ENCODE results near the gene ZNF483.

- TF ChIP-seq CTCF (conservative IDR thresholded peaks at IDR 0.05; ENCODE audit: low read length) (no peak), EZH2phosphoT487 (IDR thresholded peaks at IDR 0.05; ENCODE audit: borderline replicate concordance) (no peak)
Observed at GRCh38 chr9:111598733-111599091, 73.7 kb downstream of the ZNF483 start.
